T-helper 1 cell treated with Interleukin-12 subunit alpha and Interleukin-12 subunit beta and Interleukin-4 antibody, amounts not matched to agents 30 μg/mL and 1 μg/mL, for 36 hours (primary cell): ENCODE data around the gene CHMP1A.
"Not testable (repeated sequence)": the region's sequence is repeated elsewhere in the genome, so short reads cannot be mapped to it uniquely, and the experiment has no call there.

Source experiments
- H3K27ac Mint-ChIP-seq: one replicate; pipeline ENCODE4 v1.8.0; 2021; ENCODE audit warnings: mild to moderate bottlenecking, mixed read lengths
- H3K27me3 Mint-ChIP-seq: one replicate; pipeline ENCODE4 v1.8.0; 2021; ENCODE audit warnings: low read depth, mixed read lengths
- H3K36me3 Mint-ChIP-seq: one replicate; pipeline ENCODE4 v1.8.0; 2021; ENCODE audit warnings: low read depth, mixed read lengths
- H3K4me1 Mint-ChIP-seq: one replicate; pipeline ENCODE4 v1.8.0; 2021; ENCODE audit warnings: low read depth, mixed read lengths
- H3K4me3 Mint-ChIP-seq: one replicate; pipeline ENCODE4 v1.8.0; 2021; ENCODE audit warnings: mild to moderate bottlenecking, moderate library complexity, mixed read lengths
- H3K9me3 Mint-ChIP-seq: one replicate; pipeline ENCODE4 v1.8.0; 2021; ENCODE audit warnings: mixed read lengths

Gene CHMP1A

GRCh38 chr16:89655062-89655643, 2.4 kb downstream of the CHMP1A start:
- Mint-ChIP-seq H3K4me1 (peaks cover 29% of the 10 kb centered on the region), H3K4me3 (peak overlapping the region; percentile 83), H3K27me3 (no peaks in the 10 kb centered on the region), H3K9me3 (no peaks in the 10 kb centered on the region), H3K27ac (no peak overlapping the region), H3K36me3 (peaks cover 10% of the 10 kb centered on the region)

DNA sequence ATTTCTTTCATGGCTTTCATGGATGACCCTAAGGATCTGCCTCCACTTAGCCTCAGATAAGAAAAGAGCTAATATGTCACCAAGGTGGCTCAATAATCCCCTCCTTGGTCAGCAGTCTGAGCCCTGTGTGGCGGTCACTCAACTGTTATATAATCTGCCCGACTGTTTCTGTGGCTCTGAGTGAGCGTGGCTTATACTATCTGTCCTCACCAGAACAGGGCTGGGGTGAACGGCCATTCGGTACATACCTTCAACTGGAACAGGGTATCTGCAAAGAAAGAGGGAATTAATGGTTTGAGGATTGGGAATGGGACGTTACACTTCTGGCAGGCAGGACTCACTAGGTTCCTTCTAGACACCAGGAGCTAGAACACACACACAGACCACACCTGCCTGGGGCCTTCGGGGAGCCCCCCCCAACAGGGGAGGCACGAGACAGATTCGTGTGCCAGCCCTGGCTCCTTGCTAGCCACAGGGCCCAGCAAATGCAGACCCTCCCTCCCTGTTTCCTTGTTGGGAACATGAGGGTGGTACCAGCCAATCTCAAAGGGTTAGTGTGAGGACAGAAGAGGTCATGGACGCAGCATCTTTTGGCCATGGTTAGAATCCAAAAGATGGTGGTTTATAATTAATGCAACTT, 3.7 kb downstream of the CHMP1A start:
- Mint-ChIP-seq H3K4me3 (peak overlapping the region; percentile 50), H3K27ac (peak overlapping the region; percentile 52), H3K9me3 (no peaks in the 10 kb centered on the region), H3K27me3 (no peaks in the 10 kb centered on the region), H3K4me1 (peaks cover 23% of the 10 kb centered on the region), H3K36me3 (peaks cover 9% of the 10 kb centered on the region)

- Mint-ChIP-seq H3K4me1 (peaks cover 16% of the 10 kb centered on the region), H3K27me3 (no peaks in the 10 kb centered on the region), H3K36me3 (peaks cover 5% of the 10 kb centered on the region), H3K9me3 (no peaks in the 10 kb centered on the region), H3K4me3 (no peak overlapping the region), H3K27ac (no peak overlapping the region)
These were observed 5.9 kb downstream of the CHMP1A start for GRCh38 chr16:89651584-89651983.

DNA sequence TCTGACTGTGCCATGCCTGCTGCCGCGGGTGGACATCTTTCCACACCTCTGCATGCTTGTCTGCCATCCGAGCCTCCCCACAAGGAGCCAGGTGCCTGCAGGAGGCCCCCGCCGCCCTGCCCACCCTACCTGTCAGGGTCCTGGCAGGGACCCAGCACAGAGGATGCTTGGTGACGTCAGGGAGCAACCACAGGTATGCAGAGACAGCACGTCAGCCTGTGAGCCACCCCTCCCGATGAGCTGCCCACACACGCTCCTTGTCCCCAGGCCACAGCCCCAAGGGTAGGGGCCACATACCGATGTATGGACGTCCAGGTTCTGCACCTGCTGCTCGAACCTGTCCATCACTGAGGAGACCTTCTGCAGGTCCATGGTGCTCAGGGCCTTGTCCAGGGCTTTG, 10.6 kb downstream of the CHMP1A start:
- no peaks in the 10 kb centered on the region for H3K4me1 Mint-ChIP-seq
- no peaks in the 10 kb centered on the region for H3K9me3 Mint-ChIP-seq
- H3K36me3 Mint-ChIP-seq, result peaks cover 12% of the 10 kb centered on the region
- no peak overlapping the region for H3K27ac Mint-ChIP-seq
- no peaks in the 10 kb centered on the region for H3K27me3 Mint-ChIP-seq
- no peak overlapping the region for H3K4me3 Mint-ChIP-seq

DNA sequence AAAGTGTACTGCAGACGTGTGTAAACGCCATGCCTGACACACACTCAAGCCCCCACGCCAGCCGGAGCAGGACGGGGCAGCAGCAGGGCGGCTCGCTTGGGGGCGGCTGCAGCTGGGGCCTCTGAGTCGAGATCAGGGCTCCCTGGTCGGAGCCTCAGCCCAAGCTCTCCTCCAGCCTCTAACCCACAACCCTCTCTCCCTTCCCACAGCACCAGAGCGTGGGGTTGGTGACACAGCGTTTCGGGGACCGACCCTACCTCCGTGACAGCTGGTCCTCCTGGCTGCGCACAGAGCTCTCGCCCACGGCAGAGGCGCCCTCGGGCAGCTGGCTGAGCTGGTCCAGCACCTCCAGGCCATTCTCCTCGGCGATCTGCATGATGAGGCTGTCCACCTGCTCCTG, 11.2 kb downstream of the CHMP1A start:
- no peaks in the 10 kb centered on the region for H3K4me1 Mint-ChIP-seq
- peaks cover 12% of the 10 kb centered on the region for H3K36me3 Mint-ChIP-seq
- no peaks in the 10 kb centered on the region for H3K27me3 Mint-ChIP-seq
- no peak overlapping the region for H3K4me3 Mint-ChIP-seq
- no peaks in the 10 kb centered on the region for H3K9me3 Mint-ChIP-seq
- no peak overlapping the region for H3K27ac Mint-ChIP-seq

- no peak overlapping the region for H3K4me3 Mint-ChIP-seq
- H3K4me1 Mint-ChIP-seq, result peaks cover 4% of the 10 kb centered on the region
- no peaks in the 10 kb centered on the region for H3K9me3 Mint-ChIP-seq
- H3K27me3 Mint-ChIP-seq, result no peaks in the 10 kb centered on the region
- no peak overlapping the region for H3K27ac Mint-ChIP-seq
- H3K36me3 Mint-ChIP-seq, result peaks cover 12% of the 10 kb centered on the region
These were observed 12.4 kb downstream of the CHMP1A start for GRCh38 chr16:89645122-89645521.

- H3K4me3 Mint-ChIP-seq, result no peak overlapping the region
- H3K27me3 Mint-ChIP-seq, result no peaks in the 10 kb centered on the region
- H3K36me3 Mint-ChIP-seq, result peaks cover 12% of the 10 kb centered on the region
- no peaks in the 10 kb centered on the region for H3K9me3 Mint-ChIP-seq
- peaks cover 4% of the 10 kb centered on the region for H3K4me1 Mint-ChIP-seq
- no peak overlapping the region for H3K27ac Mint-ChIP-seq
These were observed 13.7 kb downstream of the CHMP1A start for GRCh38 chr16:89643769-89644300.

DNA sequence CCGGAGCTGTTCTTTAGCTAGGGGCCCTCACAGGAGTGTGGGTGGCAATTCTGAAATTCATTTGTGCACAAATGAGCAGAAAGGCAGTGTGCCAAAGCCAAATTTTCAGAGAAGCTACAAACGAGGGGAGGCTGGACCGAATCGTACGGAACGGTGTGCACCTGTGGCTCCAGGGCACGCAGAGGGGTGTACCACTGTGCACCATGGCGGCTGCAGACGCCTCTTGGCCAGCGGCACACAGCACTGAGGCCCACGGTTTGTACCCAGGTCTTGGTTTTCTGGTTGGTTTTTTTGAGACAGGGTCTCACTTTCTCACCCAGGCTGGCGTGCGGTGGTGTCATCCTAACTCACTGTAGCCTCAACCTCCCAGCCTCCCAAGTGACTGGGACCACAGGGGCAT, 14.9 kb downstream of the CHMP1A start:
- peaks cover 4% of the 10 kb centered on the region for H3K4me1 Mint-ChIP-seq
- no peak overlapping the region for H3K4me3 Mint-ChIP-seq
- H3K9me3 Mint-ChIP-seq, result no peaks in the 10 kb centered on the region
- H3K36me3 Mint-ChIP-seq, result peaks cover 10% of the 10 kb centered on the region
- H3K27ac Mint-ChIP-seq, result no peak overlapping the region
- H3K27me3 Mint-ChIP-seq, result no peaks in the 10 kb centered on the region

- Mint-ChIP-seq H3K9me3 (no peaks in the 10 kb centered on the region), H3K27me3 (no peaks in the 10 kb centered on the region), H3K4me3 (no peak overlapping the region), H3K36me3 (peaks cover 10% of the 10 kb centered on the region), H3K4me1 (peaks cover 4% of the 10 kb centered on the region), H3K27ac (no peak overlapping the region)
These were observed 15.9 kb downstream of the CHMP1A start for GRCh38 chr16:89641458-89642119.

- Mint-ChIP-seq H3K36me3 (no peaks in the 10 kb centered on the region), H3K27me3 (no peaks in the 10 kb centered on the region), H3K9me3 (no peaks in the 10 kb centered on the region), H3K27ac (no peak overlapping the region), H3K4me3 (no peak overlapping the region), H3K4me1 (peaks cover 4% of the 10 kb centered on the region)
These were observed 18.1 kb downstream of the CHMP1A start for GRCh38 chr16:89639385-89639784.

DNA sequence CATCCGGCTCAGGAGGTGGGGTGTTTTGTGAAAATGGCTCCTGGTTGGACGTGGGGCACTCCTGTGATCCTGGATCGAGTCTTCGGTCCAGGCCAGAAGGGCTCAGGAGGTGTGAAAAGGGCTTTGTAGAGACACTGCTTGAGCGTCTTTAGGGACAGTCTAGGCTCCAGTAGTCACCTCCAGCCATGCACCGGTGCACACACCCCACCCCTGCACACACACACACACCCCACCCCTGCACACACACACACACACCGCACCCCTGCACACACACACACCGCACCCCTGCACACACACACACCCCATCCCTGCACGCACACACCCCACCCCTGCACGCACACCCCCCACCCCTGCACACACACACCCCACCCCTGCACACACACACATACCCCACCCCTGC, 19.1 kb downstream of the CHMP1A start:
- Mint-ChIP-seq H3K27me3 (no peaks in the 10 kb centered on the region), H3K36me3 (no peaks in the 10 kb centered on the region), H3K4me3 (no peak overlapping the region), H3K4me1 (peaks cover 4% of the 10 kb centered on the region), H3K27ac (no peak overlapping the region), H3K9me3 (no peaks in the 10 kb centered on the region)

DNA sequence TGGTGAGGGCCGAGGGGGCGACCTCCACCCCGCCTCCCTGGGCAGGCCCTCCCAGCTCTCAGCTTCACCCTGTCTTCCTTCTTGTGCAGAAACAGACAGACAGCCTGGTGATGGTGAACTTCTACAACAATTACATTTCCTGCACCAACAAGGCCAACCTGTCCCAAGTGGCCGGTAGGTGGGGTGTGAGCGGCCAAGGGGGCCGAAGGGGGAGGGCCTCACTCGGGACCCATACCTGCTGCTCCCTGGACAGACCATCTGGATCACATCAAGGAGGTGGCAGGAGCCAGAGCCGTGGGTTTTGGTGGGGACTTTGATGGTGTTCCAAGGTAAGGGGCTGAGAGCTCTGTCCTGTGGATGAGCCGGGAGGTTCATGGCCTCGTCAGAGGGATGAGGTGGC, 20.1 kb downstream of the CHMP1A start:
- Mint-ChIP-seq H3K4me1 (peaks cover 4% of the 10 kb centered on the region), H3K9me3 (no peaks in the 10 kb centered on the region), H3K36me3 (no peaks in the 10 kb centered on the region), H3K27ac (no peak overlapping the region), H3K4me3 (no peak overlapping the region), H3K27me3 (no peaks in the 10 kb centered on the region)

DNA sequence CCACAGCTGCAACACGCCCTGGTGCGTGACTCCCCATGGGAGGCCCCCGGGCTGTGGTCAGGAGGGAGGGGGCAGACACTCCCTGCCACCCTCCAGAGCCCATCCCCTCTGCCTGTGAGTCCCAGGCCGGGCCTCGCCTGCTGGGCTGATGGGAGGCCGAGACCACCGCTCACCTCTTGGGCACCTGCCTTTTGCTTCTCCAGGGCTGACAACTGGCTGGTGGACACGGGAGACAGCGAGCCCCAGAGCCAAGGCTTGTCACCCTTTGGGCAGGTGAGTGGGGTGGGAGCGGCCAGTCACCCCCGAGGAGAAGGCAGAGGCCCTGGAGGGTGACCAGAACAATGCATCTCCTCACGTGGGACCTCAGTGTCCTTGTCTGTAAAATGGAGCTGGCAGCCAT, 20.8 kb downstream of the CHMP1A start:
- H3K27me3 Mint-ChIP-seq, result no peaks in the 10 kb centered on the region
- H3K36me3 Mint-ChIP-seq, result no peaks in the 10 kb centered on the region

DNA sequence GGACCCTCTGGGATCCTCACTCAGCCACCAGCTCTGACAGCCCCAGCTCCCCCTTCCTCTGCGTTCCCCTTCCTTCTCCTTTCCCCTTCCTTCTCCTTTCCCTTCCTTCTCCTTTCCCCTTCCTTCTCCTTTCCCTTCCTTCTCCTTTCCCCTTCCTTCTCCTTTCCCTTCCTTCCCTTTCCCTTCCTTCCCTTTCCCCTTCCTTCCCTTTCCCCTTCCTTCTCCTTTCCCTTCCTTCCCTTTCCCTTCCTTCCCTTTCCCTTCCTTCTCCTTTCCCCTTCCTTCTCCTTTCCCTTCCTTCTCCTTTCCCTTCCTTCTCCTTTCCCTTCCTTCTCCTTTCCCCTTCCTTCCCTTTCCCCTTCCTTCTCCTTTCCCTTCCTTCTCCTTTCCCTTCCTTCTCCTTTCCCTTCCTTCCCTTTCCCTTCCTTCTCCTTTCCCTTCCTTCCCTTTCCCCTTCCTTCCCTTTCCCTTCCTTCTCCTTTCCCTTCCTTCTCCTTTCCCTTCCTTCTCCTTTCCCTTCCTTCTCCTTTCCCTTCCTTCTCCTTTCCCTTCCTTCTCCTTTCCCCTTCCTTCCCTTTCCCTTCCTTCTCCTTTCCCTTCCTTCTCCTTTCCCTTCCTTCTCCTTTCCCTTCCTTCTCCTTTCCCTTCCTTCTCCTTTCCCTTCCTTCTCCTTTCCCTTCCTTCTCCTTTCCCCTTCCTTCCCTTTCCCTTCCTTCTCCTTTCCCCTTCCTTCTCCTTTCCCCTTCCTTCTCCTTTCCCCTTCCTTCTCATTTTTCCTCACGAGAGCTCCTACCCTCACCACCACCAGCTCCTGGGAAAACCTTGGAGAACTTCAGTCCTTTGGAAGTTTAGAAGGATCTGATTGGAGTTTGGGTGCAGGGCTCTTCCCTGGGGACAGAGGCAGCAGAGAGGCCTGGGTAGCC, 22.8 kb downstream of the CHMP1A start:
- H3K4me1 Mint-ChIP-seq, H3K27ac Mint-ChIP-seq, H3K36me3 Mint-ChIP-seq, H3K27me3 Mint-ChIP-seq, H3K9me3 Mint-ChIP-seq, H3K4me3 Mint-ChIP-seq: not testable (repeated sequence)

More for the DNA sequence above, 20.8 kb downstream of the CHMP1A start:
- H3K4me3 Mint-ChIP-seq, result no peak overlapping the region
- H3K27ac Mint-ChIP-seq, result no peak overlapping the region
- peaks cover 4% of the 10 kb centered on the region for H3K4me1 Mint-ChIP-seq
- H3K9me3 Mint-ChIP-seq, result no peaks in the 10 kb centered on the region
